WTC11 (cell line): ENCODE data around the gene CRYGS. TPM values are rescaled to one million over a fixed set of nuclear protein-coding genes. Genes with fewer than 3 reads are reported as not detected.

ENCODE experiments used
- ATAC-seq: fragments of 200-7000 bp; cut with Tn5 transposase; 2 replicates; pipeline ENCODE4 v1.10.0; 2021; ENCODE audit warnings: mild to moderate bottlenecking, moderate library complexity
- CTCF ChIA-PET: fragments of 300-600 bp; sonication (Branson Sonifier 250); formaldehyde crosslinking; loops from one replicate; lab custom pipeline; 2021; ENCODE audit warnings: antibody characterized with exemption; lab: Charles Lee
- POLR2A ChIA-PET: fragments of 350-600 bp; sonication (Branson Sonifier 250); formaldehyde crosslinking; loops from one replicate; lab custom pipeline; 2021; ENCODE audit warnings: antibody characterized with exemption; lab: Charles Lee
- DNase-seq: peaks from one replicate; pipeline ENCODE4 v3.0.0; 2021; ENCODE audit warnings: low spot score
- H3K27ac Mint-ChIP-seq: 2 replicates; pipeline ENCODE4 v1.8.0; 2021; ENCODE audit warnings: mixed read lengths
- H3K27me3 Mint-ChIP-seq: 2 replicates; pipeline ENCODE4 v1.8.0; 2021; ENCODE audit warnings: low read depth, mild to moderate bottlenecking, moderate library complexity, mixed read lengths
- H3K36me3 Mint-ChIP-seq: 2 replicates; pipeline ENCODE4 v1.8.0; 2021; ENCODE audit warnings: mixed read lengths
- H3K4me1 Mint-ChIP-seq: 2 replicates; pipeline ENCODE4 v1.8.0; 2022; ENCODE audit warnings: mixed read lengths
- H3K4me3 Mint-ChIP-seq: 2 replicates; pipeline ENCODE4 v1.8.0; 2021; ENCODE audit warnings: mild to moderate bottlenecking, moderate library complexity, mixed read lengths
- H3K9me3 Mint-ChIP-seq: 2 replicates; pipeline ENCODE4 v1.8.0; 2021; ENCODE audit warnings: mixed read lengths
- FOXJ3 ChIP-seq: sonication (generic); formaldehyde crosslinking; IDR thresholded peaks from 2 replicates; pipeline ENCODE4 v1.9.0; 2021; ENCODE audit warnings: missing genetic modification reagents, mild to moderate bottlenecking, borderline replicate concordance
- GRHL2 ChIP-seq: fragments of 250-450 bp; sonication (Bioruptor Pico); IDR thresholded peaks from 2 replicates; pipeline ENCODE4 v1.8.0; 2022; ENCODE audit warnings: mild to moderate bottlenecking, moderate library complexity; ENCODE audit not compliant: insufficient replicate concordance, severe bottlenecking
- JAZF1 ChIP-seq: fragments of 250-450 bp; sonication (Bioruptor Pico); IDR thresholded peaks from 2 replicates; pipeline ENCODE4 v1.9.0; 2021; ENCODE audit warnings: moderate library complexity, mild to moderate bottlenecking, inconsistent platforms
- KAT7 ChIP-seq: sonication (generic); formaldehyde crosslinking; IDR thresholded peaks from 2 replicates; pipeline ENCODE4 v1.8.1; 2023; ENCODE audit warnings: missing genetic modification reagents, mild to moderate bottlenecking, borderline replicate concordance
- RELA ChIP-seq: sonication (generic); formaldehyde crosslinking; IDR thresholded peaks from 2 replicates; pipeline ENCODE4 v1.8.1; 2022; ENCODE audit warnings: missing genetic modification reagents, mild to moderate bottlenecking, borderline replicate concordance
- SMAD3 ChIP-seq: sonication (generic); formaldehyde crosslinking; IDR thresholded peaks from 2 replicates; pipeline ENCODE4 v1.8.0; 2022; ENCODE audit warnings: missing genetic modification reagents, mild to moderate bottlenecking, borderline replicate concordance
- TEAD1 ChIP-seq: sonication (generic); formaldehyde crosslinking; IDR thresholded peaks from 2 replicates; pipeline ENCODE4 v1.8.0; 2022; ENCODE audit warnings: mild to moderate bottlenecking, missing genetic modification reagents
- TEAD4 ChIP-seq: sonication (generic); formaldehyde crosslinking; IDR thresholded peaks from 2 replicates; pipeline ENCODE4 v1.8.0; 2022; ENCODE audit warnings: mild to moderate bottlenecking, missing genetic modification reagents
- TP53 ChIP-seq: sonication (generic); formaldehyde crosslinking; IDR thresholded peaks from 2 replicates; pipeline ENCODE4 v1.8.1; 2023; ENCODE audit warnings: mild to moderate bottlenecking, missing genetic modification reagents
- ZNF138 ChIP-seq: sonication (generic); formaldehyde crosslinking; conservative IDR thresholded peaks from 2 replicates; pipeline ENCODE4 v1.8.1; 2022; ENCODE audit warnings: mild to moderate bottlenecking, moderate library complexity, missing genetic modification reagents
- ZNF396 ChIP-seq: fragments of 250-450 bp; sonication (Bioruptor Pico); IDR thresholded peaks from 2 replicates; pipeline ENCODE4 v1.8.0; 2021; ENCODE audit warnings: mild to moderate bottlenecking, moderate library complexity, borderline replicate concordance
- ZNF416 ChIP-seq: fragments of 250-450 bp; sonication (Bioruptor Pico); IDR thresholded peaks from 2 replicates; pipeline ENCODE4 v1.9.0; 2021; ENCODE audit warnings: mild to moderate bottlenecking, inconsistent platforms
- ZNF423 ChIP-seq: fragments of 250-450 bp; sonication (Bioruptor Pico); IDR thresholded peaks from 2 replicates; pipeline ENCODE4 v2.1.2; 2022; ENCODE audit warnings: mild to moderate bottlenecking, moderate library complexity
- ZNF671 ChIP-seq: fragments of 250-450 bp; sonication (Bioruptor Pico); IDR thresholded peaks from 2 replicates; pipeline ENCODE4 v1.8.0; 2021; ENCODE audit warnings: mild to moderate bottlenecking
- total RNA-seq: library from RNA; stranded (reverse); gene quantifications from 3 replicates; pipeline ENCODE4 v1.2.3, GENCODE V29; 2021
- TF ChIP-seq, protein P1 (sequence below): fragments of 250-450 bp; sonication (Bioruptor Pico); IDR thresholded peaks from 2 replicates; pipeline ENCODE4 v1.9.0; 2021; ENCODE audit warnings: mild to moderate bottlenecking
- TF ChIP-seq, protein P2 (sequence below): sonication (generic); formaldehyde crosslinking; IDR thresholded peaks from 2 replicates; pipeline ENCODE4 v1.8.1; 2023; ENCODE audit warnings: mild to moderate bottlenecking, missing genetic modification reagents
- TF ChIP-seq, protein P3 (sequence below): sonication (generic); formaldehyde crosslinking; IDR thresholded peaks from 2 replicates; pipeline ENCODE4 v1.8.0; 2023; ENCODE audit warnings: mild to moderate bottlenecking, missing genetic modification reagents
- TF ChIP-seq, protein P4 (sequence below): sonication (generic); formaldehyde crosslinking; IDR thresholded peaks from 2 replicates; pipeline ENCODE4 v1.8.1; 2023; ENCODE audit warnings: mild to moderate bottlenecking, missing genetic modification reagents, borderline replicate concordance
- TF ChIP-seq, protein P5 (sequence below): sonication (generic); formaldehyde crosslinking; conservative IDR thresholded peaks from 2 replicates; pipeline ENCODE4 v1.8.1; 2022; ENCODE audit warnings: mild to moderate bottlenecking, missing genetic modification reagents
- TF ChIP-seq, protein P6 (sequence below): sonication (generic); formaldehyde crosslinking; IDR thresholded peaks from 2 replicates; pipeline ENCODE4 v1.8.1; 2022; ENCODE audit warnings: mild to moderate bottlenecking, missing genetic modification reagents, moderate library complexity, borderline replicate concordance

CRYGS gene
- total RNA-seq, 1 experiment from 2014 or later, result 1.7 TPM

DNA sequence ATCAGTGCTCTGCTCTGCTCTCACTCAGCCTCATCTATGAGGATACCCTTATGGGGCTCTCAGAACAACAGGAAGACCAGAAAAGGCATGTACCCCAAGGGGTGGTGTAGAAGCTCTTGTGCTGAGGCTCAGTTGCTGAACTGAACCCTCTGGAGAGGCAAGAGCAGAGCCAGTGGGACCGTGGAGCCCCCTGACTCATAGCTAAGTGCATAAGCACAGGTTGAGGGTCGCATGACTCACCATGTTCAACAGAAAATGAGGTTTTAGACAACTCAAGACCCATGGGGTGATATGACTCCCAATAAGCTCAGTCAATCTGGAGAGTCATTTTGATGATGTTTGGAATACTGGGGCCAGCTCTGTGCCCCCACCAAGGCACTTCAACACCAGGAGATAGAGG, 37.3 kb downstream of the CRYGS start (continued):
- TF ChIP-seq, protein P1, sequence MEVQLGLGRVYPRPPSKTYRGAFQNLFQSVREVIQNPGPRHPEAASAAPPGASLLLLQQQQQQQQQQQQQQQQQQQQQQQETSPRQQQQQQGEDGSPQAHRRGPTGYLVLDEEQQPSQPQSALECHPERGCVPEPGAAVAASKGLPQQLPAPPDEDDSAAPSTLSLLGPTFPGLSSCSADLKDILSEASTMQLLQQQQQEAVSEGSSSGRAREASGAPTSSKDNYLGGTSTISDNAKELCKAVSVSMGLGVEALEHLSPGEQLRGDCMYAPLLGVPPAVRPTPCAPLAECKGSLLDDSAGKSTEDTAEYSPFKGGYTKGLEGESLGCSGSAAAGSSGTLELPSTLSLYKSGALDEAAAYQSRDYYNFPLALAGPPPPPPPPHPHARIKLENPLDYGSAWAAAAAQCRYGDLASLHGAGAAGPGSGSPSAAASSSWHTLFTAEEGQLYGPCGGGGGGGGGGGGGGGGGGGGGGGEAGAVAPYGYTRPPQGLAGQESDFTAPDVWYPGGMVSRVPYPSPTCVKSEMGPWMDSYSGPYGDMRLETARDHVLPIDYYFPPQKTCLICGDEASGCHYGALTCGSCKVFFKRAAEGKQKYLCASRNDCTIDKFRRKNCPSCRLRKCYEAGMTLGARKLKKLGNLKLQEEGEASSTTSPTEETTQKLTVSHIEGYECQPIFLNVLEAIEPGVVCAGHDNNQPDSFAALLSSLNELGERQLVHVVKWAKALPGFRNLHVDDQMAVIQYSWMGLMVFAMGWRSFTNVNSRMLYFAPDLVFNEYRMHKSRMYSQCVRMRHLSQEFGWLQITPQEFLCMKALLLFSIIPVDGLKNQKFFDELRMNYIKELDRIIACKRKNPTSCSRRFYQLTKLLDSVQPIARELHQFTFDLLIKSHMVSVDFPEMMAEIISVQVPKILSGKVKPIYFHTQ (CRISPR knock-in tag), result no peak
- TF ChIP-seq TEAD4 (no peak), ZNF423 (CRISPR knock-in tag) (no peak), KAT7 (CRISPR knock-in tag) (no peak), TEAD1 (CRISPR knock-in tag) (no peak), ZNF416 (no peak)
- TF ChIP-seq, protein P2, sequence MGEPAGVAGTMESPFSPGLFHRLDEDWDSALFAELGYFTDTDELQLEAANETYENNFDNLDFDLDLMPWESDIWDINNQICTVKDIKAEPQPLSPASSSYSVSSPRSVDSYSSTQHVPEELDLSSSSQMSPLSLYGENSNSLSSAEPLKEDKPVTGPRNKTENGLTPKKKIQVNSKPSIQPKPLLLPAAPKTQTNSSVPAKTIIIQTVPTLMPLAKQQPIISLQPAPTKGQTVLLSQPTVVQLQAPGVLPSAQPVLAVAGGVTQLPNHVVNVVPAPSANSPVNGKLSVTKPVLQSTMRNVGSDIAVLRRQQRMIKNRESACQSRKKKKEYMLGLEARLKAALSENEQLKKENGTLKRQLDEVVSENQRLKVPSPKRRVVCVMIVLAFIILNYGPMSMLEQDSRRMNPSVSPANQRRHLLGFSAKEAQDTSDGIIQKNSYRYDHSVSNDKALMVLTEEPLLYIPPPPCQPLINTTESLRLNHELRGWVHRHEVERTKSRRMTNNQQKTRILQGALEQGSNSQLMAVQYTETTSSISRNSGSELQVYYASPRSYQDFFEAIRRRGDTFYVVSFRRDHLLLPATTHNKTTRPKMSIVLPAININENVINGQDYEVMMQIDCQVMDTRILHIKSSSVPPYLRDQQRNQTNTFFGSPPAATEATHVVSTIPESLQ, result no peak
- TF ChIP-seq, protein P3, sequence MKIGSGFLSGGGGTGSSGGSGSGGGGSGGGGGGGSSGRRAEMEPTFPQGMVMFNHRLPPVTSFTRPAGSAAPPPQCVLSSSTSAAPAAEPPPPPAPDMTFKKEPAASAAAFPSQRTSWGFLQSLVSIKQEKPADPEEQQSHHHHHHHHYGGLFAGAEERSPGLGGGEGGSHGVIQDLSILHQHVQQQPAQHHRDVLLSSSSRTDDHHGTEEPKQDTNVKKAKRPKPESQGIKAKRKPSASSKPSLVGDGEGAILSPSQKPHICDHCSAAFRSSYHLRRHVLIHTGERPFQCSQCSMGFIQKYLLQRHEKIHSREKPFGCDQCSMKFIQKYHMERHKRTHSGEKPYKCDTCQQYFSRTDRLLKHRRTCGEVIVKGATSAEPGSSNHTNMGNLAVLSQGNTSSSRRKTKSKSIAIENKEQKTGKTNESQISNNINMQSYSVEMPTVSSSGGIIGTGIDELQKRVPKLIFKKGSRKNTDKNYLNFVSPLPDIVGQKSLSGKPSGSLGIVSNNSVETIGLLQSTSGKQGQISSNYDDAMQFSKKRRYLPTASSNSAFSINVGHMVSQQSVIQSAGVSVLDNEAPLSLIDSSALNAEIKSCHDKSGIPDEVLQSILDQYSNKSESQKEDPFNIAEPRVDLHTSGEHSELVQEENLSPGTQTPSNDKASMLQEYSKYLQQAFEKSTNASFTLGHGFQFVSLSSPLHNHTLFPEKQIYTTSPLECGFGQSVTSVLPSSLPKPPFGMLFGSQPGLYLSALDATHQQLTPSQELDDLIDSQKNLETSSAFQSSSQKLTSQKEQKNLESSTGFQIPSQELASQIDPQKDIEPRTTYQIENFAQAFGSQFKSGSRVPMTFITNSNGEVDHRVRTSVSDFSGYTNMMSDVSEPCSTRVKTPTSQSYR (CRISPR knock-in tag), result no peak

DNA sequence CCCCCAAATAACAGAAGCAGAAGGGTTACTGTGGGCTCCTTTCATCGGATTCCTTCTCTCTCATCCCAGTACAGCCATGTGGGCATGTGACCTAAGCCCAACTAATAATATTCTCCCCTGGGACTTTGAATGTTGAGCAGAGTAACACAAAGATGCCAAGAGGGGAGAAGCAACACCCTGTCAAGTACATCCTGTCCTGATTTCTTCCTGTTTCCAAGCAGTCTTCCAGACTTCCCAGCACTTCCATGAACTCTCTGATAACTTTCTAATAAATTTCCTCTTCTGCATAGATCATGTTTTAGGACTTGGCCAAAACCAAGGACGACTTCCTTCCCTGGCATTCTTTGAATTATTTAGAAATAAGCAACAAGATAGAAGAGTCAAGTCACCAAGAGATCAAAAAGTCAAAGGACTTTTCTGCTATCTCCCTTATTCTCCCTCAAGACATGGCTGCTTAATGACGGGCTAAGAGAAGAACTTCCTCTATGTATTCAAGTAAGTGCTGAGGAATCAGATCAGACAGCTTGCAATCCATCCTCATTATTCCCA, 37.9 kb downstream of the CRYGS start:
- no peak overlapping the region for H3K4me3 Mint-ChIP-seq
- no peaks in the 10 kb centered on the region for H3K36me3 Mint-ChIP-seq
- H3K27ac Mint-ChIP-seq, result no peak overlapping the region
- TF ChIP-seq SMAD3 (CRISPR knock-in tag) (no peak), ZNF671 (CRISPR knock-in tag) (no peak), TEAD1 (CRISPR knock-in tag) (no peak), FOXJ3 (CRISPR knock-in tag) (no peak), ZNF396 (CRISPR knock-in tag) (no peak)
- TF ChIP-seq, all 79 proteins: peak for 0
- ChIA-PET CTCF (no interaction called here), POLR2A (no interaction called here)
- no peak for ATAC-seq
- peaks cover 13% of the 10 kb centered on the region for H3K4me1 Mint-ChIP-seq
- DNase-seq, result no peak
- no peaks in the 10 kb centered on the region for H3K27me3 Mint-ChIP-seq
- no peaks in the 10 kb centered on the region for H3K9me3 Mint-ChIP-seq

DNA sequence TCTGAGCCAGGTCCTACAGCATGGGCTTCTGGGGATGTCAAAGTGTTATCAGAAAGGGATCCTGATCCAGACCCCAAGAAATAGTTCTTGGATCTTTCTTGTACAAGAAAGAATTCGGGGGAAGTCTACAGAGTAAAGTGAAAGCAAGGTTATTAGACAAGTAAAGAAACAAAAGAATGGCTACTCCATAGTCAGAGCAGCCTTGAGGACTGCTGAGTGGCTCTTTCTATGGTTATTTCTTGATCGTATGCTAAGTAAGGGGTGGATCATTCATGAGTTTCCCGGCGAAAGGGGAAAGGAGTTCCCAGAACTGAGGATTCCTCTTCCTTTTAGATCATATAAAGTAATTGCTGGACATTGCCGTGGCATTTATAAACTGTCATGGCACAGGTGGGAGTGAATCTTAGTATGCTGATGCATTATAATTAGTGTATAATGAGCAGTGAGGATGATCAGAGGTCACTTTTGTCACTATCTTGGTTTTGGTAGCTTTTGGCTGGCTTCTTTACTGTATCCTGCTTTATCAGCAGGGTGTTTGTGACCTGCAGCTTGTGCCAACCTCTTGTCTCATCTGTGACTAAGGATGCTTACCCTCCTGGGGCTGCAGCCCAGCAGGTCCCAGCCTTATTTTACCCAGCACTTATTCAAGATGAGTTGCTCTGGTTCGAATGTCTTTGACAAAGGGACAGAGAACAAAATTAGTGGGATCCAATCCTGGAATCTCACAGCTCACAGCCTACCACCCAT, 41.0 kb downstream of the CRYGS start:
- POLR2A ChIA-PET, result no interaction called here
- Mint-ChIP-seq H3K36me3 (no peaks in the 10 kb centered on the region), H3K4me1 (peaks cover 13% of the 10 kb centered on the region), H3K27ac (no peak overlapping the region), H3K4me3 (no peak overlapping the region), H3K27me3 (no peaks in the 10 kb centered on the region), H3K9me3 (peaks cover 12% of the 10 kb centered on the region)
- no peak for ATAC-seq
- CTCF ChIA-PET, result interaction anchor here (0.9 to 1.3 kb wide), 4 partner anchors 37 to 242 kb away, joined by 3 to 4 read pairs (median 4); no protein-coding TSS in a partner anchor
- TF ChIP-seq, protein P4, sequence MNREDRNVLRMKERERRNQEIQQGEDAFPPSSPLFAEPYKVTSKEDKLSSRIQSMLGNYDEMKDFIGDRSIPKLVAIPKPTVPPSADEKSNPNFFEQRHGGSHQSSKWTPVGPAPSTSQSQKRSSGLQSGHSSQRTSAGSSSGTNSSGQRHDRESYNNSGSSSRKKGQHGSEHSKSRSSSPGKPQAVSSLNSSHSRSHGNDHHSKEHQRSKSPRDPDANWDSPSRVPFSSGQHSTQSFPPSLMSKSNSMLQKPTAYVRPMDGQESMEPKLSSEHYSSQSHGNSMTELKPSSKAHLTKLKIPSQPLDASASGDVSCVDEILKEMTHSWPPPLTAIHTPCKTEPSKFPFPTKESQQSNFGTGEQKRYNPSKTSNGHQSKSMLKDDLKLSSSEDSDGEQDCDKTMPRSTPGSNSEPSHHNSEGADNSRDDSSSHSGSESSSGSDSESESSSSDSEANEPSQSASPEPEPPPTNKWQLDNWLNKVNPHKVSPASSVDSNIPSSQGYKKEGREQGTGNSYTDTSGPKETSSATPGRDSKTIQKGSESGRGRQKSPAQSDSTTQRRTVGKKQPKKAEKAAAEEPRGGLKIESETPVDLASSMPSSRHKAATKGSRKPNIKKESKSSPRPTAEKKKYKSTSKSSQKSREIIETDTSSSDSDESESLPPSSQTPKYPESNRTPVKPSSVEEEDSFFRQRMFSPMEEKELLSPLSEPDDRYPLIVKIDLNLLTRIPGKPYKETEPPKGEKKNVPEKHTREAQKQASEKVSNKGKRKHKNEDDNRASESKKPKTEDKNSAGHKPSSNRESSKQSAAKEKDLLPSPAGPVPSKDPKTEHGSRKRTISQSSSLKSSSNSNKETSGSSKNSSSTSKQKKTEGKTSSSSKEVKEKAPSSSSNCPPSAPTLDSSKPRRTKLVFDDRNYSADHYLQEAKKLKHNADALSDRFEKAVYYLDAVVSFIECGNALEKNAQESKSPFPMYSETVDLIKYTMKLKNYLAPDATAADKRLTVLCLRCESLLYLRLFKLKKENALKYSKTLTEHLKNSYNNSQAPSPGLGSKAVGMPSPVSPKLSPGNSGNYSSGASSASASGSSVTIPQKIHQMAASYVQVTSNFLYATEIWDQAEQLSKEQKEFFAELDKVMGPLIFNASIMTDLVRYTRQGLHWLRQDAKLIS, result no peak
- TF ChIP-seq ZNF138, result no peak
- TF ChIP-seq GRHL2 (CRISPR knock-in tag), result no peak
- no peak for TF ChIP-seq JAZF1 (CRISPR knock-in tag)
- no peak for TF ChIP-seq RELA
- no peak for TF ChIP-seq TP53
- TF ChIP-seq, protein P5, sequence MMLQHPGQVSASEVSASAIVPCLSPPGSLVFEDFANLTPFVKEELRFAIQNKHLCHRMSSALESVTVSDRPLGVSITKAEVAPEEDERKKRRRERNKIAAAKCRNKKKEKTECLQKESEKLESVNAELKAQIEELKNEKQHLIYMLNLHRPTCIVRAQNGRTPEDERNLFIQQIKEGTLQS (CRISPR knock-in tag), result no peak
- TF ChIP-seq, protein P6, sequence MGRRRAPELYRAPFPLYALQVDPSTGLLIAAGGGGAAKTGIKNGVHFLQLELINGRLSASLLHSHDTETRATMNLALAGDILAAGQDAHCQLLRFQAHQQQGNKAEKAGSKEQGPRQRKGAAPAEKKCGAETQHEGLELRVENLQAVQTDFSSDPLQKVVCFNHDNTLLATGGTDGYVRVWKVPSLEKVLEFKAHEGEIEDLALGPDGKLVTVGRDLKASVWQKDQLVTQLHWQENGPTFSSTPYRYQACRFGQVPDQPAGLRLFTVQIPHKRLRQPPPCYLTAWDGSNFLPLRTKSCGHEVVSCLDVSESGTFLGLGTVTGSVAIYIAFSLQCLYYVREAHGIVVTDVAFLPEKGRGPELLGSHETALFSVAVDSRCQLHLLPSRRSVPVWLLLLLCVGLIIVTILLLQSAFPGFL, result no peak
- DNase-seq, result no peak
